Left forelimb (tissue), 1 donor: Measurements from ENCODE around the gene GPR137.

ENCODE experiments used
- DNase-seq: peaks from one replicate; pipeline ENCODE4 v3.0.0-alpha.2; 2018; ENCODE audit warnings: low spot score

The GPR137 gene

DNA sequence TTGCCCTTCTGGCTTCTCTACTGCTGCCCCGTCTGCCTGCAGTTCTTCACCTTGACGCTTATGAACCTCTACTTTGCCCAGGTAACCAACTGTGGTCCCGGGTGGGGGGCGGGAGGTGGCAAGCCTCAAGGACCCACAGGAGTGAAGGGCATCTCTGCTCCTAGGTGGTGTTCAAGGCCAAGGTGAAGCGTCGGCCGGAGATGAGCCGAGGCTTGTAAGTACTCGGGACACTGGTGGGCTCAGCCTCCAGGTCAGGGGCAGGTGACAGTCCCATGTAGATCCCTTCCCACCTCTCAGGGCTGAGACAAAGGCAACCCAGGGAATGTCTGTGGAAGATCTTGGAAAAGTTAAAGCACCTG, 1.1 kb downstream of the GPR137 start:
- DNase-seq: no peak

DNA sequence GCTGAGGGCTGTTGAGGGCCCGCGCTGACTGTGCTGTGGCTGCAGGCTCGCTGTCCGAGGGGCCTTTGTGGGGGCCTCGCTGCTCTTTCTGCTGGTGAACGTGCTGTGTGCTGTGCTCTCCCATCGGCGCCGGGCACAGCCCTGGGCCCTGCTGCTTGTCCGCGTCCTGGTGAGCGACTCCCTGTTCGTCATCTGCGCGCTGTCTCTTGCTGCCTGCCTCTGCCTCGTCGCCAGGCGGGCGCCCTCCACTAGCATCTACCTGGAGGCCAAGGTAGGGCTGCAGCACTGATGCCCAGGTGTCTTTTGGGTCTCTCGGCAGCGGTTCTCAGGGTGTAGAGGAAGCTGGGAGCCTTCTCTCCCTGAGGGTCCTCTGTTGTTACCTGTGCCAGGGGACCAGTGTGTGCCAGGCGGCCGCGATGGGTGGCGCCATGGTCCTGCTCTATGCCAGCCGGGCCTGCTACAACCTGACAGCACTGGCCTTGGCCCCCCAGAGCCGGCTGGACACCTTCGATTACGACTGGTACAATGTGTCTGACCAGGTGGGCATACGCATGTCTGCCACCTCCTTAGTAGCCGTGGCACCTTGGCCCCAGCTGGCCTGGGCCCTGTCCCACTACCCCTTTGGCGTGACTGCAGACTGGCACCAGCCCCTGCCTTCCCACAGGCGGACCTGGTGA, 2.2 kb downstream of the GPR137 start:
- no peak for DNase-seq

DNA sequence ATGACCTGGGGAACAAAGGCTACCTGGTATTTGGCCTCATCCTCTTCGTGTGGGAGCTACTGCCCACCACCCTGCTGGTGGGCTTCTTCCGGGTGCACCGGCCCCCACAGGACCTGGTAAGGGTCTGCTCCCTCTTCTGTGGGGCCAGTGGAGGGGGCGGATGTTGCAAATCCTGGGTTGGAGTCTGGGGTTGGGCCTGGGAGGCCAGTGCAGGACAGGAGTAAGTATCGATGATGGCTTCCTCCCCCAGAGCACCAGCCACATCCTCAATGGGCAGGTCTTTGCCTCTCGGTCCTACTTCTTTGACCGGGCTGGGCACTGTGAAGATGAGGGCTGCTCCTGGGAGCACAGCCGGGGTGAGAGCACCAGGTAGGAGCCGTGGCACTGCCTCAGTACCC, 2.7 kb downstream of the GPR137 start:
- DNase-seq: no peak

DNA sequence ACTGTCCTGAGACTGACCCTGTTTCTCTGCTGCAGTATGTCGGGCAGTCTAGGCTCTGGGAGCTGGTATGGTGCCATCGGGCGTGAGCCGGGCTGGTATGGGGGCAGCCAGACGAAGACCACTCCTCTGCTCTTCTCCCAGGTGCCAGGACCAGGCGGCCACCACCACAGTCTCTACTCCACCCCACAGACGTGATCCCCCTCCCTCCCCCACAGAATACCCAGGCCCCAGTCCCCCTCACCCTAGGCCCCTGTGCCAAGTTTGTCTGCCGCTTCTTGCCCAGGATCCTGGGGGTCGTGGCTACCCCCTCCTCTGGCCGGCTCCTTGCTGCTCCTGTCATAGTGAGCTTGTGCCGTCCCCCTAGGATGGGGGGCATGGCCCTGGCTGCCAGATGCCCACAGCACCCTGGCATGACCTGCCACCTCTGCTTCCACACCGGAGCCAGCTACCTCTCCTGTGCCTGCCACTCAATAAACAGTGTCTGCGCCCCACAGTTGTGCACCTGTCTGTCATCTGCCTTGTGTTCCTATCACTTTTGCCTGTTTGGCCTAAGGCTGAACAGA, 3.4 kb downstream of the GPR137 start:
- DNase-seq: no peak

DNA sequence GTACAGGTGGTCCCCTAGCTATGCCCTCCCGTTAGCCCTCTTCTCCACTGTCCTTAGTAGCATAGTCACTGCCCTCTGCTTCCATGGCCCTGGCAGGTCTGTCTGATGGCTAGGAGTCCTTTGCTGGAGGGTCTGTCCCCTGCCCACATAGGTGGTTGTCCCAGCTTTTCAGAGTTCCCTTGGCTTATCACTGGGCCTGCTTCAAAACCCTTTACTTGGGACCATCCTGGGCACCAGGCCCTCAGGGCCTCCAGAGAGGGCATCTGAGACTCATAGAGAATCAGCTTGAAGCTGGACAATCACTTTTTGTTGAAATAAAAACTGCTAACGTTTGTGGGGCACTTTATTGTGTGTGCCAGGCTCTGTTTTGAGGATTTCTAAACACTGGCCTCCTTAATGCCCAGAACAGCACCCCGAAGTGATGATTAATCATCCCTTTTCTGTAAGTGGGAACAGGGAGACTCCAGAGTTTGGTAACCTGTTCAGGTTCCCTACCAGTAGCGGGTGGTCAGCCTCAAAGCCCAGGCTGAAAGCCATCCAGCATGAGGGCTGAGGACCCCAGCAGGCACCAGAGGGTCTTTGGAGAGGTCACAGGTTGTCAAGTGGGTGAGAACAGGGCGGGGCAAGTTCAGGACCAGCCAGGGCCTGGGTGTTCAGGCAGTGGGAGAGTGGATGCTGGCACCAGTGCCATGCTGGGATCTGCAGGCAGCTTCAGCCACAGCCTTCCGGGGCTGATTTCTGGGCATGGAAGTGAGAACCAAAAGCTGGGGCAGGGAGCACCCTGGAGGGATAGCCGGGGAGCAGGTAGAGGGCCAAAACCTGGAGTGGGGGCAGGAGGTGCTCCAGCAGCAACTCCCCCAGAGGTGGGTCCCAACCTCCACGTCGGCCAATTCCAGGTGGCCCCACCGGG, 5.0 kb downstream of the GPR137 start:
- DNase-seq: no peak

DNA sequence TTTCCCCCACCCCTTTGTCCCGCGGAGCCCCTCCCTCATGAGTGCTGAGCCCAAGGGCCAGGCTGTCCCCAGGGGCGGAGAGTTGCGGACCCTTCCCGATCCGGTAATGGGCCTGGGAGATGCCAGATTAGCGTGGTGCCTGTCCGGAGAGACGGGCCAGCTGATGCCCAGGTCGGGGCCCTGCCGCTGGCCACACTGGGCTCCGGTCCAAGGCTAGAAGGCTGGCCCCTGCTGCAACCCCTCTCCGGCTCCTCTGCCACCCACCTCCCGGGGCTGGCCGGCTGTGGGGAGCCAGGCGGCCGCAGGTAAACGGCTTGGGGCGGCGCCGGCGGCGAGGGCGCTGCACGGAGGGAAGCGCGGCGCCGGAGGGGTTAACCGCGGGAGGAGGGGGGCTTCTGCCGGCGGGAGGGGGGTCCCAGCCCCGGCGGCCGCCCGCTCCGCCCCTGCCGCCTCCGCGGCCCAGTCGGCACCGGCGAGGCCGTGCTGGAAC, 5.7 kb downstream of the GPR137 start, which contains the start of gene KCNK4:
Gene KCNK4, plus strand, starts transcription at position 41 of the 490 bp plus-strand sequence. CDS start 1,717 bp downstream, outside the sequence.
- DNase-seq: no peak

DNA sequence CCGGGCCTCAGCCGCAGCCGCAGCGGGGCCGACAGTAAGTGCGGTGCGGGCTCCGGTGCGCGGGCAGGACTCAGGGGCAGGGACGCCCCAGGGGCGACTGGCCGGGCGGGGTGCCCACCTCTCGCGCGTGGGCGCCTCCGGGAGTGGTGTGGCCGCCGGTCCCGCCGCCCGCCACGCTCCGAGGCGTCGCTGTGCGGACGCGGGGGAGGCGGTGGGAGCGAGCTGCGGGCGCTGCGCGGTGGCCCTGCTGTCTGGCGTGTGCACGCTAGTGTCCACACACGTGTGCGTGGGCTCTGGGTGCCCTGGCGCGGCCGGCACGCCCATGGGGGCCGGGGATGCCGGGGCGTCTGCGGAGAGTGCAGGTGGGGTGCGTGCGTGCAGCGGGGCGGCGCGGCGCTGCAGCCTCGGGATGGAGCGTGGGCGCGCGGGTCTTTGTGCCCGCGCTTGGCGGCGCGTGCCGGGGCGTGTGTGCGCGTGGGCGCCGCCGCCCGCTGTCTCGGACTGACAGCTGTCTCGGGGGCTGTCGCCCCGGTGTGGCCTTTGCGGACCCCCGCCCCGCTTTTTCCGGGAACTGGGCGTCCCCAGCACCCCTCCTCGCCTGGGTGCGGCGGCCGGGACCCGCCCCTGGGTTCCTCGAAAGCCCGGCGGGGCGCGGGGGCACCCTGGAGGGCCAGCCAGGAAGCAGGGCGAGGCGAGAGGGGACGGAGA, 6.3 kb downstream of the GPR137 start:
- no peak for DNase-seq

DNA sequence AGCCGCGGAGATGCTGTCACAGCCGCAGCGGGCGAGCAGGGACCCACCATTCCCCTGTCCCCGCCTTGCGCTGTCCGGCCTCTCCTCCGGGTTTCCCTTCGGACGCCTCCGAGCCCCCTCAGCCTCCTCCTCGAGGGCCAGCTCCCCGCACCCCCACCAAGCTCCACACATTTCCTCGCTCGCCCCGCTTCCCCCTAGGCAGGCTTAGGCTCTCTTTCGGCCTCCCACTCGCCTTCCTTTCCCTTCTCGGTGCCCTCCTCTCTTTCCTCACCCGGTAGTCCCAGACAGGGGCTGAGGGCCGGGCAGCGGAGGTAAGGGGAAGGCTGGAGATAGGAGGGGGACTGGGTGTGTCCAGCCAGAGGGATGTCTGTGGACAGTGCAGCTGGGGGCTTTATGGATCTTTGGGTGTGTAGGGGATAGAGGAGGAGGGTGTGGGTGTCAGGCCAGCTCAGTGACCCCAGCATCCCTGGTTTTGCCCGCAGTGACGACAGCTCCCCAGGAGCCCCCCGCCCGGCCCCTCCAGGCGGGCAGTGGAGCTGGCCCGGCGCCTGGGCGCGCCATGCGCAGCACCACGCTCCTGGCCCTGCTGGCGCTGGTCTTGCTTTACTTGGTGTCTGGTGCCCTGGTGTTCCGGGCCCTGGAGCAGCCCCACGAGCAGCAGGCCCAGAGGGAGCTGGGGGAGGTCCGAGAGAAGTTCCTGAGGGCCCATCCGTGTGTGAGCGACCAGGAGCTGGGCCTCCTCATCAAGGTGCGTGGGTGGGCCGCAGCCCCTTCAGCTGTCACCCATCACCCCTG, 7.0 kb downstream of the GPR137 start:
- DNase-seq: no peak

DNA sequence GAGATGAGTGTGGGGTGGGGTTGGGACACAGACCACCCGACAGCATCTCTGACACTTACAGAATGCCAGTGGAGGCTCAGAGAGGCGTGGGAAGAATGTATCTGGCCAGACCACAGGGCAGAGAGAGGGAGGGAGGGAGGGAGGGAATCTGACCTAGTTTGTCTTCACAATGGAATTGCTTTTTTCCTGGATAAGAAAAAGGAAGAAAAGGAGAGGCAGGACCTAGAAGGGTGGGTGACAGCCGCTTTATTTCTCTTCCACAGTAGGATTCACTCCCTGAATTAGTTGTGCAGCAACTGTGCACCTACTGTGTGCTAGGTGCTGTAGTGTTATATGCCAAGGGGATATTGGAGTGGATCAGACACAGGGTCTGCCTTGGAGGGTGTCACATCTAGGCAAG, 9.1 kb downstream of the GPR137 start:
- DNase-seq: no peak

DNA sequence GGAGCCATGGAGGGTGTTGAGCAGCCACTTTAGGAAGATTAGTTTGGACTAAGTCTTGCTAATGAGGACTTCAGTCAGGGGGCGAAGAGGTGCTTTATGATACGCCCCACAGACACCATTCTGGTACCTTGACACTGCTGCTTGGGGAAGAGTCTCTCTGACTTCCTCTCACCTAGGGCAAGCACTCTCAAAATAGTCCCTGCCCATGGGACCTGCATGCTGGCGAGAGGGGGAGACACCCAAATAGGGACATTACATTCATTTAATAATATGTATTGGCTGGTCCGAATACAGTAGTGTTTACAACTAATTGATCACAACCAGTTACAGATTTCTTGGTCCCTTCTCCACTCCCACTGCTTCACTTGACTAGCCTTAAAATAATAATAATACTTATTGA, 10.1 kb downstream of the GPR137 start:
- no peak for DNase-seq

DNA sequence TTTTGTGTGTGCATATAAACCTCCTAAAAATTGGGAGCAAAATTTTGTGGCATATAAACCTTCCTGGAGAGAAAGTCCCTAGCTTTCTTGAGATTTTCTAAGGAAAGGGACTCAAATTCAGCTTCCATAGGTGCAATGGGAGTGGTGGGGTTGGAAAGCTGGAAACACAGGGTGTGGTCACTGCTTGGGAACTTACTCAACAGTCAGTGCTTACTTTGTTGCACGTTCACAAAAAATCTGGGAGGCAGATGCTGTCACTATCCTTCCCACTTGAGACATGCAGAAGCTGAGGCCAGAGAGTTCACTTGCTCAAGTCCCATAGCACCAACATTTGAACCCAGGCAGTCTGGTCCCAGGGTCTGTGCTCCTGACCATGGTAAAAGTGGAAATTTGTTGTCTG, 10.6 kb downstream of the GPR137 start:
- no peak for DNase-seq

DNA sequence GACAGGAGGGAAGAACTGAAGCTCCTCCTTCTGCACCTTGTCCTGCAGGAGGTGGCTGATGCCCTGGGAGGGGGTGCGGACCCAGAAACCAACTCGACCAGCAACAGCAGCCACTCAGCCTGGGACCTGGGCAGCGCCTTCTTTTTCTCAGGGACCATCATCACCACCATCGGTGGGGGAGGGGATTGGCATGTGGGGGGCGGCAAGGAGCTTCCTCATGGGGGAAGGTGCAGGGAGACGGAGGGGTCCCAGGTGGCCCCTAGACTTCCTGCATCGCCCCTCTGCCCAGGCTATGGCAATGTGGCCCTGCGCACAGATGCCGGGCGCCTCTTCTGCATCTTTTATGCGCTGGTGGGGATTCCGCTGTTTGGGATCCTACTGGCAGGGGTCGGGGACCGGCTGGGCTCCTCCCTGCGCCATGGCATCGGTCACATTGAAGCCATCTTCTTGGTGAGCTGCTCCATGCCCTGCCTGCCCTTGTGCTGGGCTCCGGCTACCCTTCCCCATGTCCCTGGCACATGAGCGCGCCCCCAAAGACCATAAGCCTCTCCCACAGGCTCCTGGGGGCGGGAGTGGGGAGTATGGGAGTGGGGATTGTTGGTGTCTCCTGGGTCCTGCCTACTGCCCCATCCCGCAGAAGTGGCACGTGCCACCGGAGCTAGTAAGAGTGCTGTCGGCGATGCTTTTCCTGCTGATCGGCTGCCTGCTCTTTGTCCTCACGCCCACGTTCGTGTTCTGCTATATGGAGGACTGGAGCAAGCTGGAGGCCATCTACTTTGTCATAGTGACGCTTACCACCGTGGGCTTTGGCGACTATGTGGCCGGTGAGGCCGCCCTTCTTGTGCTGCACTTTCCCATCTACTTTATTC, 11.4 kb downstream of the GPR137 start:
- no peak for DNase-seq

DNA sequence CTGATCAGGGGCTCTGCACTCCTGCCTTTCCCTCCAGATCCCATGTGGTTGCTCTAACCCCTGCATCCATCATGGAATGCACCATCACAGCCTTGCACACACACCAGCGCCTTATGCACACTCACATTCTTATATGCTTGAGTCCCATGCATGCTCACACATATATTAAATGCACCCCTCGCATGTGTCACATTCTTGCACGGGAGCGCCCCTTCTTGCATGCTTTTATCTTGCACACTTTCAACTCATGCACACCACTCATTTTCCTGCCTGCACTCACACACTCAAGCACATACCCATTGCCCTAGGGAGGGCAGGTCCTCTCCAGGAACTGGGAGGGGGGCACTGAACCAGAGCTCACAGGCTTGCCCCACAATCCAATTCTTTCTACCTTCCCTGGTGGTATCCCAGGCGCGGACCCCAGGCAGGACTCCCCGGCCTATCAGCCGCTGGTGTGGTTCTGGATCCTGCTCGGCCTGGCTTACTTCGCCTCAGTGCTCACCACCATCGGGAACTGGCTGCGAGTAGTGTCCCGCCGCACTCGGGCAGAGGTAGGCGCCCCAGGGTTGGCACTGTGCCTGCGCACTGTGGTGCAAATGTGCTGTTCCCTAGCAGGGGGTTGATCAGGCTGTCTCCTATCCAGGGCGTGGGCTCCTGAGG, 12.2 kb downstream of the GPR137 start:
- DNase-seq: no peak

DNA sequence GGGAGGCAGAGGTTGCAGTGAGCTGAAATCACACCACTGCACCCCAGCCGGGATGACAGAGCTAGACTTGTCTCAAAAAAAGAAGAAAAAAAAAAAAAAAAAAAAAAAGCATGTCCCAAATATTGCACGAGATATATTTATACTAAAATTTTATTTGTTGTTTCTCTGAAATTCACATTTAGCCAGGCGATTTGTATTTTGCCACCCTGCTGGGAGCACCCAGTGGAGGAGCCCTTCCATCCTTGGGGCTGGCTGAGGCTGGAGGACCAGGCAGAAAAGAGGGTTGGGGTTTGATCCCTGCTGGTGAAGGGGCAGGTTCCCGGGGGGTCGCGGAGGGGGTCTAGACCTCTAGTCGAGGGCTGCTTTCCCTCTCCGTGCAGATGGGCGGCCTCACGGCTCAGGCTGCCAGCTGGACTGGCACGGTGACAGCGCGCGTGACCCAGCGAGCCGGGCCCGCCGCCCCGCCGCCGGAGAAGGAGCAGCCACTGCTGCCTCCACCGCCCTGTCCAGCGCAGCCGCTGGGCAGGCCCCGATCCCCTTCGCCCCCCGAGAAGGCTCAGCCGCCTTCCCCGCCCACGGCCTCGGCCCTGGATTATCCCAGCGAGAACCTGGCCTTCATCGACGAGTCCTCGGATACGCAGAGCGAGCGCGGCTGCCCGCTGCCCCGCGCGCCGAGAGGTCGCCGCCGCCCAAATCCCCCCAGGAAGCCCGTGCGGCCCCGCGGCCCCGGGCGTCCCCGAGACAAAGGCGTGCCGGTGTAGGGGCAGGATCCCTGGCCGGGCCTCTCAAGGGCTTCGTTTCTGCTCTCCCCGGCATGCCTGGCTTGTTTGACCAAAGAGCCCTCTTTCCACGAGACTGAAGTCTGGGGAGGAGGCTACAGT, 13.6 kb downstream of the GPR137 start:
- no peak for DNase-seq

DNA sequence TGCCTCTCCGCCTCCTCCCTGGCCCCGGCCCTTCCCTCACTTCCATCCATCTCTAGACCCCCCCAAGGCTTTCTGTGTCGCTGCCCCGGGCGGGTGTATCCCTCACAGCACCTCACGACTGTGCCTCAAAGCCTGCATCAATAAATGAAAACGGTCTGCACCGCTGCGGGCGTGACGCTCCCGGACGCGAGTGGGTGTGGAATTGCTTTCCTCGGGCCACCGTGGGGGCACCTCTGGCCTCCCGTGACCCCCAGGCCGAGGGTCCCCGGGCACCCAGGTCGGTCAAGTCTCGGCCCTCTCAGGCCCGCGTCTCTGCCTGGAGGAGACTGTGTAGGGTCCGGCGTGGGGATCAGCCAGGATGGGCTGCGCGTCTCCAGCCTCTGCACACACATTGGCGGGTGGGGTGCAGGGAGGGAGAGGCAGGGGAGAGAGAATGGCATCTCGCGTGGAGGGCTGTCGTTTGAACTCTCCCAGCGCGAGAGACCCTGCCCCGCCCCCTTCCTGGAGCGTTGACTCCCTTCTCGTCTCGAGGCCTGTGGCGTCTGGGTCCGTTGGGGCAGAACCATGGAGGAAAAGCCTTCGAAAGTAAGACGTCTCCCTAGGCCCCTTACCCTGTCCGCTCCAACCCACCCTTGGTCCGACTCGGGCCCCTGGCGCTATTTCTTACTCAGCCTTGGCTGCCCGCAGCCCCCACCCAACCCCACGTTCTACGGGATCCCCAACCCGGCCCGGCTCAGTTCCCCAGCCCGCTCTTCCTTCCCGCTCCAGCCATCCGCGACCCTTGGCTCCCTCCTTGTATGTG, 14.4 kb downstream of the GPR137 start, which contains the start of gene CATSPERZ:
Gene CATSPERZ, plus strand, starts transcription at position 512 of the 802 bp plus-strand sequence. Its CDS starts 53 bp downstream, at position 565.
- DNase-seq: no peak

DNA sequence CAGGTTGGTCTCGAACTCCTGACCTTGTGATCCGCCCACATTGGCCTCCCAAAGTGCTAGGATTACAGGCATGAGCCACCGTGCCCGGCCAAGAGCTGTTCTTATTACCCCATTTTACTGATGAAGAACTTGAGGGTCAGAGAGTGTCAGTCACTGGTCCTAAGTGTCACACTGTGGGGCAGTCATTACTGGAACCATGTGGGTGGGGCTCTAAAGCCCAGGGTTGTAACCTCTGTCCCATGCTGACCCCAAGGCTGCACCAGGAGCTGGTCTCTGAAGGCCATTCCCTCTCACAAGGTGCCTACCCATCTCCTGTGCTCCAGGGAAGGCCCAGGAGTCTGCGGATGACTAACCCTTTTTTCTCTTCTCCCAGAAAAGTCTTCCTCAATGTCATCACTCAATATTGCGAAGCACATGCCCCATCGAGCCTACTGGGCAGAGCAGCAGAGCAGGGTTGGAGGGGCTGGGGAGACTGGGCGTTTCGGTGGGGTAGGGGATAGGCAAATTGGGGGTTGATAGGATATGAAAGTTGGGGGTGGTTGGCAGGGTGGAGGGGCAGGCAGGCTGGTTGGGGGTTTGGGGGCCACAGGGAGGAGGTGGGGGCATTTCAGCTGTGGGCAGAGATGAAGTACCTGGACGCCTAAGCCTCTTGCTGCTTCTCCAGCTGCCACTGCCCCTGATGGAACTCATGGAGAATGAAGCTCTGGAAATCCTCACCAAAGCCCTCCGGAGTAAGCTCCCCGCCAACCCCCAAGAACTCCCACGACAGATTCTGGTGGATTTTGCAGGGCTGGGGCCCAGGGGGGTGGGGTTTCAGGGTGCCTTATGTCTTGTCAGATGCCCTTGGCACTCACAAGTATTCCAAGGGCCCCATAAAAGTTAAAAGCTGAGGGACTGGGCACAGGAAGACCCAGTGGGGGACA, 17.7 kb downstream of the GPR137 start:
- DNase-seq: no peak

DNA sequence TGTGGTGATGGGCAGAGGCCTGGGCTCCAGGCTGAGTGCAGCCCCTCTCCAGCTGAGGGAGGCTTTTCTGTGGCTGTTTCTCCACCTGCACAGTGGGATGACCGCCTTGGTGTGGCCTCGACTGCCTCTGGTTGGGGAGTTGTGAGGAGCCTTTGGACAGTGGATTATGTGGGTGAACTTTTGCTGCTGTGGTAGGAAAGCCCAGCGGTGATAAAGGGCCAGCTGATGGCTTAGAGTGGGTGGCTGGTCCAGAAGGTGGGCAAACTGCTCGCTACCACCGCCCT, 18.3 kb downstream of the GPR137 start:
- DNase-seq: no peak
